ENCODE data around the gene TOM1L2.

TOM1L2 gene

DNA sequence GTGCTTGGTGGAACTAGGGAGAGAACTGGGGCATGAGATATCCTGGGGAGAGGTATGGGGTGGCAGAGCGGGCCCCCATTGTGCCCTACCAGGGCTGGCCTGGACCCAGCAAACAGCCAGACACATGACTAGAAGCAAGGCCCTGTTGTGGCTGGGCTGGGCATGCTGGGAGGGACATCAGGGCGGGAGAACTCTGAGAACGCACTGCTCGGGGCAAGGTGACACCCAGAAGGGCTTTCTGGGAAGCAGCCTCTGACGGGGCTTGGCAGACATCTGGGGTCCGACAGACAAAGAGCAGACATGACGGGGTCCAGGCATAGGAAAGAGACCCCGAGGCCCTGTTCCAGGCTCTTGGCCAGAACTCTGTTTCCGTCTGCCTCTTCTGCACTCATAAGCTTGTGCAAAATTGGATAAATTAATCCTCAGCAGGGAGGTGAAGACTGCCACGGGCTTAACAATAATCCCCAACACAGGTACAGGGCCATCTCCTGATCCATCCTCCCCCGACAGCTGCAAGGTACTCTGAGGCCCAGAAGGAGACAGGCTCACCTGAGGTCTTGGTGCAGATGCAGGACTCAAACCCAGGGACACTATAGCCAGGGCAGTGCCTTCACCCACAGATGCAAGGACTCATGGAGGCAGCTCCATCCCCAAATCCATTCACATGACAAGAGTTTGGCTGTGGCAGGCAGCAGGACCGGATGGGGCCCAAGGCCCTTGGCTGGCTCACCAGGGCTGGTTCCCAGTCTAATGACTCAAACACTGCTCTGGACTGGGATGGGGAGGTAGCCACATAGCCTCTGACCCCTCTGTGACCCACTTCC lies 140.8 kb downstream of the TOM1L2 start:
- H3K4me3 ChIP-seq (ENCODE audit: control insufficient read depth, low read depth, low read length): no peak overlapping the region
- DNase-seq (ENCODE audit: low read depth): no peak
- TF ChIP-seq, protein P1, sequence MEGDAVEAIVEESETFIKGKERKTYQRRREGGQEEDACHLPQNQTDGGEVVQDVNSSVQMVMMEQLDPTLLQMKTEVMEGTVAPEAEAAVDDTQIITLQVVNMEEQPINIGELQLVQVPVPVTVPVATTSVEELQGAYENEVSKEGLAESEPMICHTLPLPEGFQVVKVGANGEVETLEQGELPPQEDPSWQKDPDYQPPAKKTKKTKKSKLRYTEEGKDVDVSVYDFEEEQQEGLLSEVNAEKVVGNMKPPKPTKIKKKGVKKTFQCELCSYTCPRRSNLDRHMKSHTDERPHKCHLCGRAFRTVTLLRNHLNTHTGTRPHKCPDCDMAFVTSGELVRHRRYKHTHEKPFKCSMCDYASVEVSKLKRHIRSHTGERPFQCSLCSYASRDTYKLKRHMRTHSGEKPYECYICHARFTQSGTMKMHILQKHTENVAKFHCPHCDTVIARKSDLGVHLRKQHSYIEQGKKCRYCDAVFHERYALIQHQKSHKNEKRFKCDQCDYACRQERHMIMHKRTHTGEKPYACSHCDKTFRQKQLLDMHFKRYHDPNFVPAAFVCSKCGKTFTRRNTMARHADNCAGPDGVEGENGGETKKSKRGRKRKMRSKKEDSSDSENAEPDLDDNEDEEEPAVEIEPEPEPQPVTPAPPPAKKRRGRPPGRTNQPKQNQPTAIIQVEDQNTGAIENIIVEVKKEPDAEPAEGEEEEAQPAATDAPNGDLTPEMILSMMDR (IDR thresholded peaks at IDR 0.05; ENCODE audit: control insufficient read depth, insufficient read depth, low read depth, low read length, missing control alignments): no peak

GRCh38 chr17:17830740-17831207 lies 141.4 kb downstream of the TOM1L2 start:
- H3K4me3 ChIP-seq (ENCODE audit: control insufficient read depth, low read depth, low read length): no peak overlapping the region
- TF ChIP-seq, protein P1 (IDR thresholded peaks at IDR 0.05; ENCODE audit: control insufficient read depth, insufficient read depth, low read depth, low read length, missing control alignments): no peak

GRCh38 chr17:17830269-17830567 lies 142.0 kb downstream of the TOM1L2 start:
- no peak overlapping the region for H3K4me3 ChIP-seq (ENCODE audit: control insufficient read depth, low read depth, low read length)
- no peak for DNase-seq (ENCODE audit: low read depth)
- TF ChIP-seq, protein P1 (IDR thresholded peaks at IDR 0.05; ENCODE audit: control insufficient read depth, insufficient read depth, low read depth, low read length, missing control alignments): no peak

More at GRCh38 chr17:17830740-17831207, 141.4 kb downstream of the TOM1L2 start:
- no peak for DNase-seq (ENCODE audit: low read depth)

DNA sequence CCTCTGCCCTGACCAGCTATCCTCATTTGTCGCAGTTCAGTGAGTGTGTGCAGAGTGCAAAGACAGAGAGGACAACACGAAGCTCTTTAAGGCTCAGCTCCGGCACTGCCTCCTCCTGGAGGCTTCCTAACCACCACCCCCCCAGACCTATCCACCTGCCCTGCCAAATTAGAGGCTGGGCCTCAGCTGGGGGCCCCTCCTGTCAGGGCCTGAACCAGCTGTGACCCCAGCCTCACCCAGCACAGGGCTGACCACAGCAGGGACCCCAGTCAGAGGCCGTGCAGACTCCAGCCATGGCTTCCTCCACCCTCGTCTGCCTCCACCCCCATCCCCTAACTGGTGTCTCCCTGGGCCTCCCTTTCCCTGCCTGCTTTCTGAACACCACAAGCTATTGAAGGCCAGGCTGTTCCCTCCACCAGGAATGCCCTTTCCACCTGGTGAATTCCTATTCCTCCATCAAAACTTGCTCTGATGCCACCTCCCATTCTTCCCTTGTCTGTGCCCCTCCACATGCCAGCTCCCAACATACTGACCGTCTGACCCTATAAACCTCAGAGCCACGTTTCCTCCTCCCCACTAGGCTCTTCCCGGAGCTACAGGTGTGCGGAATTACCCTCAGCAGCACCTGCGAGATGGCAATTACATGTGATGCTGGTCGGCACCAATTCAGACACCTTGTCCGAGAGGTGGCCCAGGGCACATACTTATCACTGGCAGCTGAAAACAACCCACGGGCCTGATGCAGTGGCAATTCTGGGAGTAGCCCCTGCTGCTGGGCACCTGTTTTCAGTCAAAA lies 144.2 kb downstream of the TOM1L2 start:
- no peak overlapping the region for H3K4me3 ChIP-seq (ENCODE audit: control insufficient read depth, low read depth, low read length)
- TF ChIP-seq, protein P1 (IDR thresholded peaks at IDR 0.05; ENCODE audit: control insufficient read depth, insufficient read depth, low read depth, low read length, missing control alignments): no peak
- DNase-seq (ENCODE audit: low read depth): no peak

DNA sequence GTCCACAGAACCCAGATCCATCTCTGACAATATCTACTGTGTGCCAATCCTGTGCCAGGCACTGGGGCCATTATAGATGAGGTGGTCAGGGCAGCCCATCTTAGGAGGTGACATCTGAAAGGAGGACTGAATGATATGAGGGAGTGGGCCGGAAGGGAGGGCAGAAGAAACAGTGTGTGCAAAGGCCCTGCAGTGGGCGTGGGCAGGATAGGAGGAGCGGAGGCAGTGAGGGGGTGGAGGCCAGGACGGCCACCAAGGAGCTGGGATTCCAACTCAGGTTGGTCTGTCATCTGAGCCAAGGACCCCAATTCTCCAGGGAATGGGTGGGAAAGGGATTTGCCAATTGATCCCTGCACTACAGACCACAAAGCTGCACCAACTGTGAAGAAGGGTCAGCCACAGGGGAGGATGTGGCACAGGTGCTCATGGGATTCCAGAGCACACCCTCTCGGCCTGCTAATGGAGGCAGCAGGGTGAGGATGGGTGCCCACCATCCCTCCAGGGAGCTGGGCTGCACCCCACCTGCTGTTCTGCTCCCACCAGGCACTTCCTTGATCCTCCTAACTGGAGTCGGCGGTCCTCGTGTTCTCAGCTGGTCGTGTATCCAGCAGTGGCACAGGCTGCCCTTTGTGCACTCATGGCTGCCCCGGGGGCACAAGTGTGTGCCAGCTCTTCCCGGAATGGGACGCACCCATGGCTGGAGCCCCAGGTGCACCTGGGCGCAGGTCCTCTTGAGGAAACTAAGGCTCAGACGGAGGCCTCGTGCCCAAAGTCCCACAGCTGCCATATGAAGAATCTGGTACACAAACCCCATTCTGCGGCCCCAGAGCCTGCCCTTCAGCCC lies 145.0 kb downstream of the TOM1L2 start:
- TF ChIP-seq, protein P1 (IDR thresholded peaks at IDR 0.05; ENCODE audit: control insufficient read depth, insufficient read depth, low read depth, low read length, missing control alignments): no peak
- DNase-seq (ENCODE audit: low read depth): no peak
- H3K4me3 ChIP-seq (ENCODE audit: control insufficient read depth, low read depth, low read length): no peak overlapping the region

DNA sequence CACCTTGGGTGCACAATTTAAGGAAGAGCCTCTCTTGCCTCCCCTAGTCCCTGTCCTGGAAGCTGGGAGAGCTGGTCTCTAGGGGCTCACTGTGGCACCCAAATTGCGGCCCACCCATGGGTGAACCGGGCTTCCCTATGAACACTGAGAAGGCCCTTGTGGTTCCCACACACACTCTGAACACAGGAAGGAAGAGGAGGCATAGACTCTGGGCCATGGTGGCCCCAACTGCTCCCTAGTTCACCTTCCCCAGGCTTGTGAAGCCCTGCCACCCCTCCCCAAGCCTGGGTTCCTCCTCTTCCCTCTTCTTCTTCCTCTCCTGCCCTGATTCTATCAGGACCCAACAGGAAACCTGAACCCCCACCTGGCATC lies 145.9 kb downstream of the TOM1L2 start:
- TF ChIP-seq, protein P1 (IDR thresholded peaks at IDR 0.05; ENCODE audit: control insufficient read depth, insufficient read depth, low read depth, low read length, missing control alignments): no peak
- no peak for DNase-seq (ENCODE audit: low read depth)
- no peak overlapping the region for H3K4me3 ChIP-seq (ENCODE audit: control insufficient read depth, low read depth, low read length)
